Measurements from ENCODE around the gene PIK3AP1. TPM values are rescaled to one million over a fixed set of nuclear protein-coding genes. Genes with fewer than 3 reads are reported as not detected.

PIK3AP1 gene
- total and polyA plus RNA-seq, 2 of the 13 experiments (the other 11 are each of a cell fraction or from before 2014, with no cell fraction given): 3.6 to 13.8 TPM

- intact Hi-C loops (cut with micrococcal nuclease; ENCODE audit: unreplicated experiment): loop anchor here (1.0 to 5.0 kb wide), 3 partner anchors 77 to 188 kb away; partner anchors contain the start of gene LCOR
- FAIRE-seq (no peak), DNase-seq (ENCODE audit: low spot score) (no peak), ATAC-seq (no peak)
- Histone ChIP-seq H3K27ac (ENCODE audit: extremely low read length, insufficient read depth, low read length) (no peak overlapping the region), H3K9me3 (ENCODE audit: low read length) (no peaks in the 10 kb centered on the region), H3K36me3 (replicated peaks in 1 of 2; ENCODE audit: control insufficient read depth in 1 of 2, insufficient read depth in 2 of 2, low read length in 2 of 2) (peaks cover 1 to 8% of the 10 kb centered on the region in 2 experiments; a peak in 3 of 5 replicates), H3K79me2 (ENCODE audit: insufficient read depth, low read length) (no peaks in the 10 kb centered on the region), H3K4me2 (ENCODE audit: low read depth, low read length) (no peak overlapping the region), H2AFZ (ENCODE audit: low read length) (no peak overlapping the region), H3K27me3 (ENCODE audit: control insufficient read depth in 1 of 2, insufficient read depth in 2 of 2, low read length in 2 of 2) (no peaks in the 10 kb centered on the region; a peak in 1 of 5 replicates), H3K9ac (ENCODE audit: insufficient read depth, low read depth, low read length) (no peak overlapping the region), H4K20me1 (ENCODE audit: insufficient read depth, low read length) (no peaks in the 10 kb centered on the region), H3K4me3 (replicated peaks in 1 of 3; ENCODE audit: insufficient read depth in 1 of 3, low read depth in 2 of 3, low read length in 3 of 3) (no peak overlapping the region), H3K4me1 (ENCODE audit: insufficient read depth, low read length) (peaks cover 30% of the 10 kb centered on the region)
- BruUV-seq (replicated peaks): no TSS peak
- in situ Hi-C loops (cut with HindIII; ENCODE audit: extremely low pct_ligation_motif_present, low pct_unique_long_range_greater_than_20kb): loop anchor here (5.0 kb wide), 2 partner anchors 73 to 98 kb away; no protein-coding TSS in a partner anchor
- TF ChIP-seq HNRNPK (IDR thresholded peaks at IDR 0.05; ENCODE audit: low read depth, low read length, poor library complexity, severe bottlenecking) (no peak), TAF15 (IDR thresholded peaks at IDR 0.05; ENCODE audit: low read depth, low read length, poor library complexity, severe bottlenecking) (no peak), RAD21 (CRISPR knock-in tag; IDR thresholded peaks at IDR 0.05) (no peak), RAD51 (IDR thresholded peaks at IDR 0.05; ENCODE audit: borderline replicate concordance) (no peak), KAT7 (CRISPR knock-in tag; IDR thresholded peaks at IDR 0.05; ENCODE audit: borderline replicate concordance) (no peak), ZNF567 (CRISPR knock-in tag; IDR thresholded peaks at IDR 0.05; ENCODE audit: borderline replicate concordance) (no peak), KDM4B (CRISPR knock-in tag; IDR thresholded peaks at IDR 0.05) (no peak), NFYB (CRISPR knock-in tag; IDR thresholded peaks at IDR 0.05) (no peak), ZNF276 (CRISPR knock-in tag; IDR thresholded peaks at IDR 0.05; ENCODE audit: low read depth) (no peak), REXO4 (CRISPR knock-in tag; IDR thresholded peaks at IDR 0.05; ENCODE audit: borderline replicate concordance) (no peak), ERF (CRISPR knock-in tag; IDR thresholded peaks at IDR 0.05) (no peak), NCOA1 (CRISPR knock-in tag; IDR thresholded peaks at IDR 0.05) (no peak), ZNF432 (CRISPR knock-in tag; IDR thresholded peaks at IDR 0.05; ENCODE audit: borderline replicate concordance) (no peak)
- 89% methylated on average over 9 of the region's 9 CpGs for WGBS (ENCODE audit: low lambda C conversion rate)
- CTCF ChIA-PET (ENCODE audit: low intra/inter-chr PET ratio, low total read pairs): interaction anchor here (1.5 to 2.0 kb wide), 2 partner anchors 122 to 187 kb away, joined by 4 to 8 read pairs; no protein-coding TSS in a partner anchor
- POLR2A ChIA-PET: no interaction called here
These were observed 76.4 kb downstream of the PIK3AP1 start for GRCh38 chr10:96643920-96644319.
